Adrenal gland (tissue), 12 donors: ENCODE results near the gene CES4A. TPM values are rescaled to one million over a fixed set of nuclear protein-coding genes. Genes with fewer than 3 reads are reported as not detected.
A peak's percentile ranks its signal among the peaks of the same experiment; 100 is the strongest.
"Not testable (repeated sequence)": the region's sequence is repeated elsewhere in the genome, so short reads cannot be mapped to it uniquely, and the experiment has no call there.

Source experiments
- DNase-seq, 7 donors: peaks; one replicate each; pipeline ENCODE4 v3.0.0-alpha.2; 2019 to 2020
- H3K27ac ChIP-seq, 5 donors: fragments of 200-600 bp; sonication (generic) in 4 of 5; 1 replicate in 3 of 5; 2 replicates in 2 of 5; pipeline versions ENCODE4 v1.5.1 to v1.8.0; 2016 to 2020; ENCODE audit warnings: mild to moderate bottlenecking in 1 of 5
- H3K27me3 ChIP-seq: fragments of 200-600 bp; 2 replicates; pipeline ENCODE4 v1.8.0; 2021
- H3K36me3 ChIP-seq, 2 donors: fragments of 200-600 bp; replicated peaks in 1 of 2; 1 replicate in 1 of 2; 2 replicates in 1 of 2; pipeline versions ENCODE4 v1.5.1 to v1.8.0; 2018 to 2022
- H3K4me1 ChIP-seq, 2 donors: fragments of 200-600 bp; replicated peaks in 1 of 2; 1 replicate in 1 of 2; 2 replicates in 1 of 2; pipeline versions ENCODE4 v1.5.1 to v1.8.0; 2018 to 2021
- H3K4me3 ChIP-seq, 4 donors: fragments of 200-600 bp; sonication (generic) in 3 of 4; one replicate each; pipeline ENCODE4 v1.5.1; 2016 to 2018
- H3K9me3 ChIP-seq, 3 donors: fragments of 200-600 bp; sonication (generic) in 1 of 3; replicated peaks in 1 of 3; 1 replicate in 2 of 3; 2 replicates in 1 of 3; pipeline versions ENCODE4 v1.5.1 to v1.8.0; 2016 to 2021
- CTCF ChIP-seq, 6 experiments: fragments of 450-650 bp in 4 of 6; fragments of 200-600 bp in 2 of 6; sonication (generic) in 1 of 6; IDR thresholded peaks; 1 replicate in 5 of 6; 2 replicates in 1 of 6; pipeline versions ENCODE4 v1.5.1 to v1.8.0; 2016 to 2021; ENCODE audit warnings: antibody characterized with exemption in 6 of 6, mild to moderate bottlenecking in 2 of 6, moderate library complexity in 1 of 6
- POLR2A ChIP-seq, 2 donors: fragments of 450-650 bp; IDR thresholded peaks; one replicate each; pipeline ENCODE4 v1.6.1; 2017; ENCODE audit warnings: antibody characterized with exemption in 2 of 2, mild to moderate bottlenecking in 2 of 2, moderate library complexity in 1 of 2
- WGBS, 4 donors: extraction: QIAGEN DNeasy Blood & Tissue Kit in 2 of 4; methylation state at CpG; one replicate each; pipeline versions ENCODE4 v1.1.5 to v1.1.7; 2013 to 2017; 5-methylcytosine and 5-hydroxymethylcytosine counted together
- intact Hi-C, 2 donors: fragments of 100-400 bp; cut with DNase I; formaldehyde crosslinking; loops; one replicate each; pipeline versions ENCODE4 v1.14.1 to v1.15.0; 2022 to 2023
- polyA plus RNA-seq, 3 donors: library from polyadenylated mRNA; stranded (reverse); fragments of 200-250 nt in 2 of 3; fragments of 350-450 nt in 1 of 3; fragmentation: Illumina TruSeq in 1 of 3; extraction: RNeasy Lipid Tissue Mini Kit (QIAGEN cat#74804) in 1 of 3; gene quantifications; one replicate each; pipeline ENCODE4 v1.2.3, GENCODE V29; 2013 to 2014
- total RNA-seq, 9 donors: library from RNA; depleted of rRNA in 4 of 9; stranded (reverse); fragments of >200 nt in 4 of 9; fragments of 120-200 nt in 1 of 9; fragmentation: NEBNext Ultra II Directional in 1 of 9; extraction: Animal tissue kit (Norgen Biotek cat#: 25700) in 1 of 9; gene quantifications; one replicate each; pipeline versions ENCODE4 v1.1.0 to v1.2.4, GENCODE V29; 2013 to 2023
- donor health status: healthy with polysubstance abuse.
- donor health status: Bipolar disorder and iron deficiency.
- donor health status: DM: yes; HTN: yes; CAD: no.
- donor health status: DM: no; HTN: no; CAD: no.
- donor health status: DM: no; HTN: no; CAD: no.
- donor health status: DM: yes; HTN: yes; CAD: no.

CES4A gene
- total and polyA plus RNA-seq, 12 donors, result 4.4 to 127 (median 15.9) TPM

- intact Hi-C loops, result no loop called here
- Histone ChIP-seq H3K27me3 (no peaks in the 10 kb centered on the region), H3K9me3 (no peaks in the 10 kb centered on the region), H3K4me3 (no peak overlapping the region), H3K27ac (no peak overlapping the region), H3K4me1 (no peaks in the 10 kb centered on the region), H3K36me3 (no peaks in the 10 kb centered on the region)
- TF ChIP-seq CTCF (IDR thresholded peaks at IDR 0.05), result no peak
- no peak for TF ChIP-seq POLR2A (IDR thresholded peaks at IDR 0.05)
- WGBS, 4 donors, result 90 to 96% (median 92%) methylated on average over 6 of the region's 6 CpGs
- no peak for DNase-seq
Measured at GRCh38 chr16:66986559-66986958, 1.8 kb upstream of the CES4A start.

GRCh38 chr16:66991545-66992077 lies 3.2 kb downstream of the CES4A start:
- H3K4me1 ChIP-seq, result no peaks in the 10 kb centered on the region
- no peaks in the 10 kb centered on the region for H3K9me3 ChIP-seq
- intact Hi-C loops, result no loop called here
- WGBS, 4 donors, result 57 to 83% (median 63%) methylated on average over 2 of the region's 2 CpGs
- TF ChIP-seq CTCF (IDR thresholded peaks at IDR 0.05) (no peak), POLR2A (IDR thresholded peaks at IDR 0.05) (no peak)
- H3K27ac ChIP-seq, result no peak overlapping the region
- no peak overlapping the region for H3K4me3 ChIP-seq
- no peaks in the 10 kb centered on the region for H3K27me3 ChIP-seq
- no peak for DNase-seq
- no peaks in the 10 kb centered on the region for H3K36me3 ChIP-seq

GRCh38 chr16:66993558-66993957 lies 5.2 kb downstream of the CES4A start:
- H3K4me3 ChIP-seq, intact Hi-C loops: not testable (repeated sequence)

GRCh38 chr16:66996324-66996982 lies 8.1 kb downstream of the CES4A start:
- H3K9me3 ChIP-seq, result no peaks in the 10 kb centered on the region
- TF ChIP-seq CTCF (IDR thresholded peaks at IDR 0.05), result no peak
- no peak for TF ChIP-seq POLR2A (IDR thresholded peaks at IDR 0.05)
- H3K4me3 ChIP-seq, result no peak overlapping the region
- peak in 6 of 7 donors; percentile 52 to 76 (median 70) for DNase-seq
- no peaks in the 10 kb centered on the region for H3K36me3 ChIP-seq
- H3K27me3 ChIP-seq, result no peaks in the 10 kb centered on the region
- H3K27ac ChIP-seq, result peak overlapping the region in 2 of 5 donors; percentile 27 to 57
- intact Hi-C loops, result no loop called here
- H3K4me1 ChIP-seq, result peaks cover 11% of the 10 kb centered on the region in 2 donors
- 41 to 63% (median 55%) methylated on average over 5 to 6 of the region's 6 CpGs for whole genome bisulfite sequencing, 4 donors

More at GRCh38 chr16:66993558-66993957, 5.2 kb downstream of the CES4A start:
- not testable (repeated sequence) for DNase-seq, H3K36me3 ChIP-seq, H3K4me1 ChIP-seq, H3K9me3 ChIP-seq, H3K27me3 ChIP-seq, H3K27ac ChIP-seq
- WGBS, 4 donors, result 89 to 91% (median 91%) methylated on average over 11 to 12 of the region's 12 CpGs

- Histone ChIP-seq H3K4me3 (no peak overlapping the region), H3K36me3 (no peaks in the 10 kb centered on the region), H3K9me3 (no peaks in the 10 kb centered on the region), H3K4me1 (peaks cover 11 to 13% of the 10 kb centered on the region in 2 donors), H3K27ac (peak overlapping the region in 2 of 5 donors; percentile 27 to 57), H3K27me3 (no peaks in the 10 kb centered on the region)
- intact Hi-C loops, result no loop called here
- no peak for DNase-seq
- WGBS, 4 donors, result 50 to 67% (median 54%) methylated on average over 3 of the region's 3 CpGs
- TF ChIP-seq POLR2A (IDR thresholded peaks at IDR 0.05), result no peak
- TF ChIP-seq CTCF (IDR thresholded peaks at IDR 0.05), result no peak
Measured at GRCh38 chr16:66996983-66997358, 8.6 kb downstream of the CES4A start.
